Activated naive CD8-positive, alpha-beta T cell (primary cell): ENCODE results near the gene CLIP3.

ENCODE experiments used
- H3K27ac Mint-ChIP-seq: one replicate; pipeline ENCODE4 v1.8.0; 2021; ENCODE audit warnings: mixed read lengths
- H3K27me3 Mint-ChIP-seq: one replicate; pipeline ENCODE4 v1.8.0; 2021; ENCODE audit warnings: mixed read lengths
- H3K36me3 Mint-ChIP-seq: one replicate; pipeline ENCODE4 v1.8.0; 2021; ENCODE audit warnings: mixed read lengths
- H3K4me1 Mint-ChIP-seq: one replicate; pipeline ENCODE4 v1.8.0; 2021; ENCODE audit warnings: low read depth, mixed read lengths
- H3K4me3 Mint-ChIP-seq: one replicate; pipeline ENCODE4 v1.8.0; 2021; ENCODE audit warnings: mild to moderate bottlenecking, mixed read lengths
- H3K9me3 Mint-ChIP-seq: one replicate; pipeline ENCODE4 v1.8.0; 2021; ENCODE audit warnings: low read depth, mixed read lengths

CLIP3 gene

GRCh38 chr19:36003284-36003683, 29.4 kb downstream of the CLIP3 start:
- Mint-ChIP-seq H3K36me3 (no peaks in the 10 kb centered on the region), H3K4me1 (peaks cover 12% of the 10 kb centered on the region), H3K4me3 (no peak overlapping the region), H3K27ac (no peak overlapping the region), H3K27me3 (no peaks in the 10 kb centered on the region), H3K9me3 (no peaks in the 10 kb centered on the region)

- H3K4me3 Mint-ChIP-seq, result no peak overlapping the region
- no peak overlapping the region for H3K27ac Mint-ChIP-seq
- no peaks in the 10 kb centered on the region for H3K27me3 Mint-ChIP-seq
- peaks cover 23% of the 10 kb centered on the region for H3K4me1 Mint-ChIP-seq
- H3K9me3 Mint-ChIP-seq, result no peaks in the 10 kb centered on the region
- no peaks in the 10 kb centered on the region for H3K36me3 Mint-ChIP-seq
Observed at GRCh38 chr19:36001605-36002004, 31.1 kb downstream of the CLIP3 start.

- Mint-ChIP-seq H3K27me3 (no peaks in the 10 kb centered on the region), H3K36me3 (no peaks in the 10 kb centered on the region), H3K9me3 (no peaks in the 10 kb centered on the region), H3K27ac (peak overlapping the region; percentile 79), H3K4me3 (peak overlapping the region; percentile 94), H3K4me1 (peaks cover 35% of the 10 kb centered on the region)
Observed at GRCh38 chr19:35996777-35997176, 35.9 kb downstream of the CLIP3 start.

- Mint-ChIP-seq H3K4me1 (peaks cover 30% of the 10 kb centered on the region), H3K36me3 (no peaks in the 10 kb centered on the region), H3K27me3 (no peaks in the 10 kb centered on the region)
Observed at GRCh38 chr19:35995048-35995993, 37.4 kb downstream of the CLIP3 start, which contains the start of gene SDHAF1. Gene SDHAF1, plus strand, starts transcription at chr19:35995188. Its CDS starts 87 bp downstream, at chr19:35995275.

GRCh38 chr19:35993923-35994598, 38.6 kb downstream of the CLIP3 start:
- H3K4me3 Mint-ChIP-seq, result peak overlapping the region; percentile 73

More at GRCh38 chr19:35995048-35995993, 37.4 kb downstream of the CLIP3 start, which contains the start of gene SDHAF1:
- peak within 1 kb of the TSS; percentile 94 for H3K4me3 Mint-ChIP-seq
- no peaks in the 10 kb centered on the region for H3K9me3 Mint-ChIP-seq
- H3K27ac Mint-ChIP-seq, result peak within 1 kb of the TSS; percentile 92

GRCh38 chr19:35992907-35993765, 39.5 kb downstream of the CLIP3 start:
- no peaks in the 10 kb centered on the region for H3K9me3 Mint-ChIP-seq
- H3K27ac Mint-ChIP-seq, result no peak overlapping the region
- peaks cover 1% of the 10 kb centered on the region for H3K27me3 Mint-ChIP-seq
- H3K4me3 Mint-ChIP-seq, result peak overlapping the region; percentile 27
- H3K36me3 Mint-ChIP-seq, result peaks cover 2% of the 10 kb centered on the region
- H3K4me1 Mint-ChIP-seq, result peaks cover 23% of the 10 kb centered on the region

More at GRCh38 chr19:35993923-35994598, 38.6 kb downstream of the CLIP3 start:
- H3K4me1 Mint-ChIP-seq, result peaks cover 23% of the 10 kb centered on the region
- H3K27ac Mint-ChIP-seq, result peak overlapping the region; percentile 73
- H3K27me3 Mint-ChIP-seq, result no peaks in the 10 kb centered on the region
- H3K36me3 Mint-ChIP-seq, result no peaks in the 10 kb centered on the region
- H3K9me3 Mint-ChIP-seq, result no peaks in the 10 kb centered on the region

GRCh38 chr19:35991731-35992450, 40.8 kb downstream of the CLIP3 start:
- H3K36me3 Mint-ChIP-seq, result peaks cover 2% of the 10 kb centered on the region
- H3K9me3 Mint-ChIP-seq, result no peaks in the 10 kb centered on the region
- H3K27ac Mint-ChIP-seq, result no peak overlapping the region
- H3K27me3 Mint-ChIP-seq, result peaks cover 2% of the 10 kb centered on the region
- H3K4me3 Mint-ChIP-seq, result no peak overlapping the region
- peaks cover 16% of the 10 kb centered on the region for H3K4me1 Mint-ChIP-seq

GRCh38 chr19:35990771-35991730, 41.6 kb downstream of the CLIP3 start:
- Mint-ChIP-seq H3K27me3 (peaks cover 5% of the 10 kb centered on the region), H3K27ac (no peak overlapping the region), H3K9me3 (no peaks in the 10 kb centered on the region), H3K4me3 (no peak overlapping the region), H3K4me1 (peaks cover 13% of the 10 kb centered on the region), H3K36me3 (peaks cover 2% of the 10 kb centered on the region)

GRCh38 chr19:35990156-35990555, 42.5 kb downstream of the CLIP3 start:
- peaks cover 2% of the 10 kb centered on the region for H3K36me3 Mint-ChIP-seq
- peaks cover 13% of the 10 kb centered on the region for H3K27me3 Mint-ChIP-seq
- no peak overlapping the region for H3K27ac Mint-ChIP-seq
- H3K4me3 Mint-ChIP-seq, result no peak overlapping the region
- H3K9me3 Mint-ChIP-seq, result no peaks in the 10 kb centered on the region
- H3K4me1 Mint-ChIP-seq, result peaks cover 9% of the 10 kb centered on the region

- H3K9me3 Mint-ChIP-seq, result no peaks in the 10 kb centered on the region
- H3K4me3 Mint-ChIP-seq, result no peak overlapping the region
- H3K4me1 Mint-ChIP-seq, result peaks cover 6% of the 10 kb centered on the region
- peaks cover 21% of the 10 kb centered on the region for H3K27me3 Mint-ChIP-seq
- no peak overlapping the region for H3K27ac Mint-ChIP-seq
- peaks cover 2% of the 10 kb centered on the region for H3K36me3 Mint-ChIP-seq
Observed at GRCh38 chr19:35988824-35989223, 43.8 kb downstream of the CLIP3 start.

- H3K27ac Mint-ChIP-seq, result no peak overlapping the region
- H3K36me3 Mint-ChIP-seq, result peaks cover 2% of the 10 kb centered on the region
- H3K27me3 Mint-ChIP-seq, result peaks cover 22% of the 10 kb centered on the region
- no peaks in the 10 kb centered on the region for H3K9me3 Mint-ChIP-seq
- peaks cover 6% of the 10 kb centered on the region for H3K4me1 Mint-ChIP-seq
- no peak overlapping the region for H3K4me3 Mint-ChIP-seq
Observed at GRCh38 chr19:35987571-35987896, 45.1 kb downstream of the CLIP3 start.

GRCh38 chr19:35986664-35987570, 45.8 kb downstream of the CLIP3 start:
- H3K4me1 Mint-ChIP-seq, result peaks cover 6% of the 10 kb centered on the region
- H3K9me3 Mint-ChIP-seq, result no peaks in the 10 kb centered on the region
- peaks cover 22% of the 10 kb centered on the region for H3K27me3 Mint-ChIP-seq
- peak overlapping the region; percentile 83 for H3K4me3 Mint-ChIP-seq
- H3K27ac Mint-ChIP-seq, result no peak overlapping the region
- peaks cover 2% of the 10 kb centered on the region for H3K36me3 Mint-ChIP-seq
